H1 (cell line): ENCODE data around the gene CA9. TPM values are rescaled to one million over a fixed set of nuclear protein-coding genes. Genes with fewer than 3 reads are reported as not detected.
A peak's percentile ranks its signal among the peaks of the same experiment; 100 is the strongest.

Source experiments
- CTCF ChIA-PET: fragments of 300-600 bp; sonication (Branson Sonifier 250); formaldehyde crosslinking; loops from one replicate; lab custom pipeline; 2021; ENCODE audit not compliant: partially characterized antibody; lab: Charles Lee
- POLR2A ChIA-PET: fragments of 300-600 bp; sonication (Branson Sonifier 250); formaldehyde crosslinking; loops from one replicate; lab custom pipeline; 2021; ENCODE audit warnings: inconsistent platforms; ENCODE audit not compliant: partially characterized antibody; lab: Charles Lee
- DNase-seq, 2 experiments: peaks; one replicate each; pipeline versions ENCODE4 v3.0.0 to v3.0.0-alpha.2; 2010 to 2022; ENCODE audit warnings: low spot score in 2 of 2, low read depth in 1 of 2, mixed read lengths in 1 of 2
- FAIRE-seq: peaks from 2 replicates; lab custom pipeline; 2011; peaks lifted over from hg19 to GRCh38; lab: Jason Lieb, UNC
- H2AFZ ChIP-seq: 2 replicates; pipeline ENCODE4 v1.8.1; 2012; ENCODE audit warnings: low read length, inconsistent platforms
- H2AK5ac ChIP-seq: 2 replicates; pipeline ENCODE4 v1.6.1; 2013; ENCODE audit warnings: low read depth, low read length
- H2BK120ac ChIP-seq: replicated peaks from 2 replicates; pipeline ENCODE3; 2013; ENCODE audit warnings: low read depth, low read length, inconsistent platforms
- H2BK12ac ChIP-seq: 2 replicates; pipeline ENCODE4 v1.6.1; 2013; ENCODE audit warnings: low read depth, low read length
- H2BK15ac ChIP-seq: 2 replicates; pipeline ENCODE4 v1.6.1; 2013; ENCODE audit warnings: low read length
- H2BK20ac ChIP-seq: 2 replicates; pipeline ENCODE4 v1.6.1; 2013; ENCODE audit warnings: low read length
- H2BK5ac ChIP-seq: 2 replicates; pipeline ENCODE4 v1.6.1; 2013; ENCODE audit warnings: low read depth, low read length
- H3K14ac ChIP-seq: 2 replicates; pipeline ENCODE4 v1.6.1; 2013; ENCODE audit warnings: inconsistent platforms; ENCODE audit not compliant: insufficient read length
- H3K18ac ChIP-seq: 2 replicates; pipeline ENCODE4 v1.6.1; 2013; ENCODE audit warnings: low read length; ENCODE audit errors: extremely low read depth
- H3K23ac ChIP-seq: 2 replicates; pipeline ENCODE4 v1.6.1; 2013; ENCODE audit warnings: inconsistent platforms; ENCODE audit not compliant: insufficient read length
- H3K23me2 ChIP-seq: 2 replicates; pipeline ENCODE4 v1.6.1; 2013; ENCODE audit warnings: low read depth, low read length
- H3K27ac ChIP-seq: 2 replicates; pipeline ENCODE4 v1.6.1; 2011; ENCODE audit warnings: low read depth, low read length, inconsistent platforms
- H3K27me3 ChIP-seq, 4 experiments: replicated peaks in 1 of 4; 1 replicate in 1 of 4; 2 replicates in 3 of 4; pipeline versions ENCODE4 v1.6.1 to v1.8.1; 2011 to 2013; ENCODE audit warnings: low read length in 3 of 4, mild to moderate bottlenecking in 3 of 4, inconsistent platforms in 2 of 4, mixed read lengths in 2 of 4, moderate library complexity in 1 of 4; ENCODE audit not compliant: control insufficient read depth in 3 of 4, insufficient read depth in 3 of 4; ENCODE audit errors: extremely low read depth in 1 of 4
- H3K36me3 ChIP-seq, 4 experiments: 2 replicates each; pipeline versions ENCODE4 v1.6.1 to v1.8.1; 2011 to 2013; ENCODE audit warnings: mild to moderate bottlenecking in 4 of 4, low read length in 3 of 4, moderate library complexity in 2 of 4, control low read depth in 1 of 4, inconsistent platforms in 1 of 4; ENCODE audit not compliant: insufficient read depth in 4 of 4, control insufficient read depth in 2 of 4
- H3K4ac ChIP-seq: replicated peaks from 2 replicates; pipeline ENCODE3; 2013; ENCODE audit warnings: low read length, low read depth, mixed read lengths, inconsistent platforms; ENCODE audit not compliant: insufficient read length
- H3K4me1 ChIP-seq, 4 experiments: replicated peaks in 1 of 4; 1 replicate in 1 of 4; 2 replicates in 3 of 4; pipeline versions ENCODE4 v1.6.1 to v1.8.1; 2011 to 2013; ENCODE audit warnings: low read length in 3 of 4, inconsistent platforms in 2 of 4, mixed read lengths in 1 of 4; ENCODE audit not compliant: insufficient read depth in 4 of 4, control insufficient read depth in 3 of 4
- H3K4me2 ChIP-seq, 2 experiments: 2 replicates each; pipeline versions ENCODE4 v1.6.1 to v1.8.1; 2011 to 2013; ENCODE audit warnings: low read depth in 2 of 2, low read length in 2 of 2, control low read depth in 1 of 2, inconsistent platforms in 1 of 2, mild to moderate bottlenecking in 1 of 2; ENCODE audit not compliant: insufficient read depth in 1 of 2
- H3K4me3 ChIP-seq, 4 experiments: fragments of 200-600, 300-600 bp in 1 of 4; sonication (generic), shearing (Covaris generic), sonication (Bioruptor Twin) in 1 of 4; 2 replicates each; pipeline versions ENCODE4 v1.5.1 to v1.8.1; 2011 to 2016; ENCODE audit warnings: low read length in 4 of 4, low read depth in 3 of 4, control low read depth in 2 of 4, inconsistent platforms in 2 of 4, mild to moderate bottlenecking in 2 of 4, mixed read lengths in 1 of 4, moderate library complexity in 1 of 4; ENCODE audit not compliant: insufficient read depth in 2 of 4; ENCODE audit errors: extremely low read depth in 1 of 4
- H3K56ac ChIP-seq: replicated peaks from 2 replicates; pipeline ENCODE3; 2013; ENCODE audit warnings: low read depth, mild to moderate bottlenecking, mixed read lengths, low read length, inconsistent platforms; ENCODE audit not compliant: insufficient read length
- H3K79me1 ChIP-seq: 2 replicates; pipeline ENCODE4 v1.6.1; 2013; ENCODE audit warnings: low read depth, low read length, control low read depth
- H3K79me2 ChIP-seq, 2 experiments: 2 replicates each; pipeline versions ENCODE4 v1.6.1 to v1.8.1; 2012 to 2013; ENCODE audit warnings: low read length in 2 of 2, mild to moderate bottlenecking in 2 of 2, inconsistent platforms in 1 of 2; ENCODE audit not compliant: insufficient read depth in 2 of 2, control insufficient read depth in 1 of 2
- H3K9ac ChIP-seq, 4 experiments: replicated peaks in 1 of 4; 1 replicate in 1 of 4; 2 replicates in 3 of 4; pipeline versions ENCODE4 v1.6.1 to v1.8.1; 2011 to 2013; ENCODE audit warnings: low read depth in 3 of 4, low read length in 3 of 4, control low read depth in 2 of 4, mild to moderate bottlenecking in 2 of 4, moderate library complexity in 2 of 4, inconsistent platforms in 1 of 4; ENCODE audit errors: extremely low read depth in 1 of 4
- H3K9me3 ChIP-seq, 2 experiments: 2 replicates each; pipeline versions ENCODE4 v1.6.1 to v1.8.1; 2012 to 2013; ENCODE audit warnings: mild to moderate bottlenecking in 2 of 2, moderate library complexity in 2 of 2, control low read depth in 1 of 2, inconsistent platforms in 1 of 2, low read depth in 1 of 2, low read length in 1 of 2, mixed read lengths in 1 of 2; ENCODE audit not compliant: insufficient read depth in 2 of 2
- H4K20me1 ChIP-seq, 2 experiments: replicated peaks in 1 of 2; 2 replicates each; pipeline versions ENCODE3 to v1.8.1; 2011 to 2013; ENCODE audit warnings: inconsistent platforms in 2 of 2, low read length in 2 of 2, mild to moderate bottlenecking in 1 of 2; ENCODE audit not compliant: insufficient read depth in 2 of 2, control insufficient read depth in 1 of 2
- H4K5ac ChIP-seq: 2 replicates; pipeline ENCODE4 v1.6.1; 2013; ENCODE audit warnings: low read length, low read depth, mixed read lengths, inconsistent platforms; ENCODE audit not compliant: insufficient read length
- H4K8ac ChIP-seq: 2 replicates; pipeline ENCODE4 v1.8.0; 2013; ENCODE audit warnings: mild to moderate bottlenecking, moderate library complexity, low read length, inconsistent platforms; ENCODE audit not compliant: insufficient read depth; ENCODE audit errors: extremely low read depth
- H4K91ac ChIP-seq: replicated peaks from 2 replicates; pipeline ENCODE3; 2013; ENCODE audit warnings: low read length, mixed read lengths, inconsistent platforms; ENCODE audit not compliant: insufficient read length
- BACH1 ChIP-seq: IDR thresholded peaks from 2 replicates; pipeline ENCODE4 v1.6.1; 2012; ENCODE audit warnings: low read length, improper control_type of control experiment
- CREB1 ChIP-seq: IDR thresholded peaks from 2 replicates; pipeline ENCODE4 v1.6.1; 2012; ENCODE audit warnings: inconsistent platforms
- EGR1 ChIP-seq: IDR thresholded peaks from 2 replicates; pipeline ENCODE4 v1.6.1; 2011; ENCODE audit warnings: low read depth, low read length, borderline replicate concordance
- HDAC2 ChIP-seq, 2 experiments: fragments of 300-600 bp in 1 of 2; sonication (generic) in 1 of 2; IDR thresholded peaks; 2 replicates each; pipeline ENCODE4 v1.6.1; 2011 to 2012; ENCODE audit warnings: low read depth in 2 of 2, low read length in 2 of 2, mild to moderate bottlenecking in 2 of 2, moderate library complexity in 2 of 2, borderline replicate concordance in 1 of 2, inconsistent platforms in 1 of 2
- KDM1A ChIP-seq: fragments of 200-600, 300-600 bp; sonication (generic); IDR thresholded peaks from 2 replicates; pipeline ENCODE4 v1.7.1; 2016; ENCODE audit warnings: mild to moderate bottlenecking, low read length, borderline replicate concordance
- KDM4A ChIP-seq: IDR thresholded peaks from one replicate; pipeline ENCODE4 v1.7.1; 2012; ENCODE audit warnings: low read depth, mild to moderate bottlenecking, moderate library complexity, low read length, inconsistent platforms; ENCODE audit not compliant: severe bottlenecking
- NRF1 ChIP-seq: IDR thresholded peaks from 2 replicates; pipeline ENCODE4 v1.6.1; 2011; ENCODE audit warnings: mild to moderate bottlenecking, low read depth, low read length, improper control_type of control experiment
- RXRA ChIP-seq: IDR thresholded peaks from 2 replicates; pipeline ENCODE4 v1.6.1; 2011; ENCODE audit warnings: low read depth, mild to moderate bottlenecking, low read length, moderate library complexity; ENCODE audit not compliant: insufficient read depth
- SIX5 ChIP-seq: IDR thresholded peaks from 2 replicates; pipeline ENCODE4 v1.6.1; 2011; ENCODE audit warnings: mild to moderate bottlenecking, low read depth, low read length
- TAF1 ChIP-seq: IDR thresholded peaks from 2 replicates; pipeline ENCODE4 v1.6.1; 2011; ENCODE audit warnings: mild to moderate bottlenecking, low read depth, low read length
- TBP ChIP-seq: IDR thresholded peaks from 2 replicates; pipeline ENCODE4 v1.6.1; 2011; ENCODE audit warnings: low read depth, low read length, improper control_type of control experiment
- YY1 ChIP-seq: IDR thresholded peaks from 2 replicates; pipeline ENCODE4 v1.6.1; 2011; ENCODE audit warnings: low read depth, mild to moderate bottlenecking, low read length
- WGBS, 2 experiments: shearing (Covaris generic) in 1 of 2; methylation state at CpG; one replicate each; pipeline versions ENCODE4 v1.1.6 to v1.1.7; 2013 to 2015; ENCODE audit warnings: low lambda C conversion rate in 2 of 2, mixed read lengths in 2 of 2, inconsistent platforms in 1 of 2, low coverage in 1 of 2, missing lambda C conversion rate in 1 of 2; ENCODE audit not compliant: insufficient replicate concordance in 2 of 2, insufficient coverage in 1 of 2, insufficient read length in 1 of 2; ENCODE audit errors: extremely low coverage in 1 of 2, missing lambda C conversion rate in 1 of 2; 5-methylcytosine and 5-hydroxymethylcytosine counted together
- polyA plus RNA-seq, 7 experiments: library from polyadenylated mRNA; depleted of rRNA in 3 of 7; stranded (reverse) in 5 of 7; unstranded in 2 of 7; fragments of >200 nt in 5 of 7; fragments of 200-250 nt in 2 of 7; gene quantifications; 1 replicate in 5 of 7; 2 replicates in 1 of 7; 4 replicates in 1 of 7; pipeline versions ENCODE4 v1.2.1 to v1.2.3, GENCODE V29; 2011 to 2013; ENCODE audit warnings: missing spikeins in 2 of 7, mixed read lengths in 2 of 7
- total RNA-seq: library from RNA; stranded (reverse); fragmentation: NEBNext Ultra II Directional; extraction: Animal tissue kit (Norgen Biotek cat#: 25700); gene quantifications from 2 replicates; pipeline ENCODE4 v1.2.1, GENCODE V29; 2021

CA9 gene
- total and polyA plus RNA-seq, 2 of the 8 experiments (the other 6 are each of a cell fraction or from before 2014, with no cell fraction given), result 1.3 to 1.8 TPM

DNA sequence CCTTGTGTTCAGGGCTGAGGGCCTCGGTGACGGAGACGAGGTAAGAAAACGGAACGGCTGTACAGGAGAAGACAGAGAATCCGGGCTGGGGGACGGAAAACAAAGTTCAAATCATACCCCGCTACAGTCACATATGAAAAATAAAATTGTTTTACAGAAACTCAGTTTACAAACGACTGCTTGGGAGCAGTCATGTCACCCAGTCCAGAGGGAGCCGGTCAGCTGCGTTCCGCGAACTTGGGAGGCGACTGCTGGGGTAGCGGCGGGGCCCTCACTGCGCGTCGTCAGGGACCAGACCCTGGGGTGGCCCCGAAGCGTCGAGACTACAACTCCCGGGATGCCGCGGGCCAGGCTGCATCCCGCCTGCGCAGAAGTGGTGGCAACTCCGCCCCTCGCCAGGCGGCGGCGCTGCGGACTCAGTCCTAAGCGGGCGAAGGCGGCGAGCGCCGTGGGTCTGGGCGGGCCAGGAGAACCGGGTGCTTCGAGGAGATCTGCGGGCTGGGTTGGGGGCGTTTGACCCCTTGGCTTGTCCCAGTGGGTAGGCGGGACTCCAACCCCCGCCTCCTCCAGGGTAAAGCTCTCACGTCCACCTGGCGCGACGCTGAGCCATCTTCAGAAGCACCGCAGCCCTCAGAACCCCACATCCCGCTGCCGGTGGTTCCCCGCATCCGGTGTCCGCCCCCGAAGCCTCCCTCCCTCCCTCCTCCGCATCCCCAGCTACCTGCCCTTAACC lies 27.0 kb upstream of the CA9 start:
- peak overlapping the region; percentile 81 for H3K18ac ChIP-seq
- H3K36me3 ChIP-seq, result no peaks in the 10 kb centered on the region; a peak in 2 of 8 replicates
- no peaks in the 10 kb centered on the region for H3K79me2 ChIP-seq
- H3K9me3 ChIP-seq, result no peaks in the 10 kb centered on the region
- FAIRE-seq, result no peak
- no peak overlapping the region for H3K14ac ChIP-seq
- H3K4me1 ChIP-seq, result peaks cover 0 to 17% (median 12%) of the 10 kb centered on the region in 4 experiments; a peak in 5 of 7 replicates
- H4K91ac ChIP-seq, result no peak overlapping the region
- no peak overlapping the region; the same call in 1 of the 2 replicates for H2AFZ ChIP-seq
- peaks cover 10% of the 10 kb centered on the region; the same call in 1 of the 2 replicates for H3K23me2 ChIP-seq
- no peaks in the 10 kb centered on the region for H3K27me3 ChIP-seq
- ChIA-PET POLR2A (interaction anchor here (0.5 to 6.2 kb wide), 14 partner anchors 10 to 85 kb away, joined by 3 to 53 read pairs (median 4); partner anchors contain the start of genes ARHGEF39, CCDC107, CREB3 and RMRP), CTCF (interaction anchor here (0.6 to 8.1 kb wide), 39 partner anchors 11 to 1491 kb away, joined by 3 to 149 read pairs (median 4); partner anchors contain the start of genes ARHGEF39, CCDC107, CD72 and RMRP)
- H4K8ac ChIP-seq, result no peak overlapping the region
- peak overlapping the region; percentile 88; the same call in 1 of the 2 replicates for H2BK5ac ChIP-seq
- H3K23ac ChIP-seq, result no peak overlapping the region
- no peak overlapping the region for H2BK12ac ChIP-seq
- H4K5ac ChIP-seq, result peak overlapping the region; percentile 61
- H3K4ac ChIP-seq, result no peak overlapping the region
- H3K9ac ChIP-seq, result peak overlapping the region in 2 of 4 experiments; percentile 43 to 58; a peak in 1 of 7 replicates
- H2AK5ac ChIP-seq, result no peak overlapping the region
- peak overlapping the region; percentile 56 to 79 (median 60) for H3K4me3 ChIP-seq
- no peaks in the 10 kb centered on the region for H3K79me1 ChIP-seq
- H2BK20ac ChIP-seq, result no peak overlapping the region
- H2BK120ac ChIP-seq, result no peak overlapping the region
- no peaks in the 10 kb centered on the region for H4K20me1 ChIP-seq
- peak overlapping the region; percentile 72 to 82 for H3K4me2 ChIP-seq
- H3K27ac ChIP-seq, result no peak overlapping the region
- 2% methylated on average over 49 of the region's 58 CpGs; no CpG with 5 or more reads in 1 of the 2 experiments for WGBS, 2 experiments
- no peak overlapping the region for H2BK15ac ChIP-seq
- peak in 1 of 2 experiments; percentile 98 for DNase-seq
- no peak overlapping the region for H3K56ac ChIP-seq
- TF ChIP-seq BACH1 (0 out of 2 replicates have a peak, but pooled peaks have one; percentile 30), YY1 (peak; percentile 39; the same call in 1 of the 2 replicates), TAF1 (peak; percentile 68), KDM1A (no peak), KDM4A (peak; percentile 42), TBP (peak; percentile 73; the same call in 1 of the 2 replicates), SIX5 (peak; percentile 53), EGR1 (no peak), NRF1 (peak; percentile 55), HDAC2 (IDR thresholded peaks at IDR 0.05; ENCODE audit: borderline replicate concordance in 1 of 2, low read depth in 2 of 2, low read length in 2 of 2) (peak in 1 of 2 experiments; percentile 64; a peak in 1 of 4 replicates), RXRA (no peak), CREB1 (peak; percentile 63)
